ENCODE data around the gene SH3BP4. TPM values are rescaled to one million over a fixed set of nuclear protein-coding genes. Genes with fewer than 3 reads are reported as not detected.
A peak's percentile ranks its signal among the peaks of the same experiment; 100 is the strongest.

The SH3BP4 gene
- total and polyA plus RNA-seq, 2 of the 13 experiments (the other 11 are each of a cell fraction or from before 2014, with no cell fraction given), result 34.6 to 99.1 TPM

- no peak for TF ChIP-seq LRRFIP1 (CRISPR knock-in tag; conservative IDR thresholded peaks at IDR 0.05)
- no peak for TF ChIP-seq HNRNPLL (IDR thresholded peaks at IDR 0.05; ENCODE audit: low read depth, low read length, poor library complexity, severe bottlenecking)
- no peak for TF ChIP-seq HOXA9 (CRISPR knock-in tag; IDR thresholded peaks at IDR 0.05; ENCODE audit: borderline replicate concordance)
- no peak for TF ChIP-seq ZNF446 (CRISPR knock-in tag; IDR thresholded peaks at IDR 0.05)
- TF ChIP-seq ZNF121 (CRISPR knock-in tag; IDR thresholded peaks at IDR 0.05), result peak; percentile 25; the same call in 1 of the 2 replicates
- TF ChIP-seq ATF2 (CRISPR knock-in tag; IDR thresholded peaks at IDR 0.05), result no peak
- TF ChIP-seq MTERF4 (CRISPR knock-in tag; IDR thresholded peaks at IDR 0.05), result no peak
- TF ChIP-seq MAX (IDR thresholded peaks at IDR 0.05), result no peak
- peak; percentile 65 for TF ChIP-seq PATZ1 (CRISPR knock-in tag; IDR thresholded peaks at IDR 0.05)
- no peak for TF ChIP-seq TFDP2 (CRISPR knock-in tag; IDR thresholded peaks at IDR 0.05)
- no peak for TF ChIP-seq SSRP1 (CRISPR knock-in tag; IDR thresholded peaks at IDR 0.05)
- TF ChIP-seq ZNF138 (CRISPR knock-in tag; IDR thresholded peaks at IDR 0.05; ENCODE audit: low read depth), result no peak
- no peak for TF ChIP-seq DNMT3B (CRISPR knock-in tag; conservative IDR thresholded peaks at IDR 0.05)
- no peak for TF ChIP-seq ATF7 (IDR thresholded peaks at IDR 0.05)
- TF ChIP-seq ATF7 (CRISPR knock-in tag; IDR thresholded peaks at IDR 0.05), result no peak
- TF ChIP-seq ESRRA (CRISPR knock-in tag; IDR thresholded peaks at IDR 0.05; ENCODE audit: low read depth), result no peak
- no peak for TF ChIP-seq ZBTB25 (CRISPR knock-in tag; IDR thresholded peaks at IDR 0.05)
- TF ChIP-seq ZNF326 (CRISPR knock-in tag; IDR thresholded peaks at IDR 0.05; ENCODE audit: borderline replicate concordance), result no peak
These were observed 37.3 kb upstream of the SH3BP4 start (continued) for GRCh38 chr2:234914371-234915154.

Data from HepG2 (cell line).